ENCODE measurements around the gene CAVIN4.

Gene CAVIN4

GRCh38 chr9:100554935-100555401, 22.9 kb upstream of the CAVIN4 start:
- Histone ChIP-seq H3K27ac (ENCODE audit: low read depth, low read length) (no peak overlapping the region), H2AK5ac (ENCODE audit: low read length) (no peak overlapping the region), H3K79me1 (ENCODE audit: low read length) (no peaks in the 10 kb centered on the region), H3K9me3 (ENCODE audit: insufficient read depth, low read depth, low read length) (no peaks in the 10 kb centered on the region), H4K91ac (ENCODE audit: low read depth, low read length) (no peak overlapping the region), H4K8ac (ENCODE audit: low read depth, low read length) (no peak overlapping the region), H3K4ac (ENCODE audit: low read depth, low read length) (no peak overlapping the region), H2BK12ac (ENCODE audit: low read length) (no peak overlapping the region), H2BK120ac (ENCODE audit: insufficient read depth, low read length, poor library complexity) (no peak overlapping the region), H3K27me3 (ENCODE audit: insufficient read depth, low read length) (no peaks in the 10 kb centered on the region), H3K79me2 (ENCODE audit: control insufficient read depth, insufficient read depth, low read length, poor library complexity) (no peaks in the 10 kb centered on the region), H3K9ac (ENCODE audit: low read length) (no peak overlapping the region), H2AFZ (ENCODE audit: insufficient read depth, low read length, poor library complexity) (no peak overlapping the region), H4K12ac (ENCODE audit: low read depth, low read length) (no peak overlapping the region), H2BK5ac (ENCODE audit: low read depth, low read length, poor library complexity) (no peak overlapping the region), H3K14ac (ENCODE audit: low read length) (no peak overlapping the region), H3K4me3 (ENCODE audit: low read depth, low read length) (no peak overlapping the region), H3K4me1 (ENCODE audit: control insufficient read depth in 1 of 2, insufficient read depth in 2 of 2, low read length in 2 of 2) (no peaks in the 10 kb centered on the region), H3K23ac (ENCODE audit: low read length) (no peak overlapping the region), H3K4me2 (ENCODE audit: low read length) (no peak overlapping the region), H3K36me3 (ENCODE audit: control insufficient read depth in 1 of 2, insufficient read depth in 2 of 2, low read length in 2 of 2) (no peaks in the 10 kb centered on the region), H3K18ac (ENCODE audit: low read length) (no peak overlapping the region)
- no CpG with 5 or more reads among the region's 2 CpGs for WGBS (ENCODE audit: extremely low coverage, insufficient coverage, insufficient read length)
- DNase-seq = no peak

- no CpG with 5 or more reads among the region's 1 CpG for WGBS (ENCODE audit: extremely low coverage, insufficient coverage, insufficient read length)
- Histone ChIP-seq H3K27me3 (ENCODE audit: insufficient read depth, low read length) (no peaks in the 10 kb centered on the region), H3K23ac (ENCODE audit: low read length) (no peak overlapping the region), H2AFZ (ENCODE audit: insufficient read depth, low read length, poor library complexity) (no peak overlapping the region), H2BK12ac (ENCODE audit: low read length) (no peak overlapping the region), H3K27ac (ENCODE audit: low read depth, low read length) (no peak overlapping the region), H4K12ac (ENCODE audit: low read depth, low read length) (no peak overlapping the region), H4K91ac (ENCODE audit: low read depth, low read length) (no peak overlapping the region), H3K4me2 (ENCODE audit: low read length) (no peak overlapping the region), H3K36me3 (ENCODE audit: control insufficient read depth in 1 of 2, insufficient read depth in 2 of 2, low read length in 2 of 2) (no peaks in the 10 kb centered on the region), H3K14ac (ENCODE audit: low read length) (no peak overlapping the region), H3K4me3 (ENCODE audit: low read depth, low read length) (no peak overlapping the region), H3K79me2 (ENCODE audit: control insufficient read depth, insufficient read depth, low read length, poor library complexity) (no peaks in the 10 kb centered on the region), H4K8ac (ENCODE audit: low read depth, low read length) (no peak overlapping the region), H3K9ac (ENCODE audit: low read length) (no peak overlapping the region), H3K4ac (ENCODE audit: low read depth, low read length) (no peak overlapping the region), H3K4me1 (ENCODE audit: control insufficient read depth in 1 of 2, insufficient read depth in 2 of 2, low read length in 2 of 2) (no peaks in the 10 kb centered on the region), H3K79me1 (ENCODE audit: low read length) (no peaks in the 10 kb centered on the region), H2AK5ac (ENCODE audit: low read length) (no peak overlapping the region), H3K18ac (ENCODE audit: low read length) (no peak overlapping the region), H2BK120ac (ENCODE audit: insufficient read depth, low read length, poor library complexity) (no peak overlapping the region), H2BK5ac (ENCODE audit: low read depth, low read length, poor library complexity) (no peak overlapping the region), H3K9me3 (ENCODE audit: insufficient read depth, low read depth, low read length) (no peaks in the 10 kb centered on the region)
- no peak for DNase-seq
Observed at GRCh38 chr9:100555471-100555870, 22.4 kb upstream of the CAVIN4 start.

GRCh38 chr9:100557053-100557452, 20.8 kb upstream of the CAVIN4 start:
- DNase-seq = no peak
- Histone ChIP-seq H3K9me3 (ENCODE audit: insufficient read depth, low read depth, low read length) (no peaks in the 10 kb centered on the region), H3K4ac (ENCODE audit: low read depth, low read length) (no peak overlapping the region), H2BK12ac (ENCODE audit: low read length) (no peak overlapping the region), H3K9ac (ENCODE audit: low read length) (no peak overlapping the region), H3K18ac (ENCODE audit: low read length) (no peak overlapping the region), H2BK120ac (ENCODE audit: insufficient read depth, low read length, poor library complexity) (no peak overlapping the region), H3K4me3 (ENCODE audit: low read depth, low read length) (no peak overlapping the region), H3K36me3 (ENCODE audit: control insufficient read depth in 1 of 2, insufficient read depth in 2 of 2, low read length in 2 of 2) (peaks cover 0 to 2% of the 10 kb centered on the region in 2 experiments), H3K79me1 (ENCODE audit: low read length) (no peaks in the 10 kb centered on the region), H4K8ac (ENCODE audit: low read depth, low read length) (no peak overlapping the region), H2AK5ac (ENCODE audit: low read length) (no peak overlapping the region), H3K4me1 (ENCODE audit: control insufficient read depth in 1 of 2, insufficient read depth in 2 of 2, low read length in 2 of 2) (no peaks in the 10 kb centered on the region), H3K27ac (ENCODE audit: low read depth, low read length) (no peak overlapping the region), H3K79me2 (ENCODE audit: control insufficient read depth, insufficient read depth, low read length, poor library complexity) (no peaks in the 10 kb centered on the region), H3K23ac (ENCODE audit: low read length) (no peak overlapping the region), H4K12ac (ENCODE audit: low read depth, low read length) (no peak overlapping the region), H3K27me3 (ENCODE audit: insufficient read depth, low read length) (no peaks in the 10 kb centered on the region), H2BK5ac (ENCODE audit: low read depth, low read length, poor library complexity) (no peak overlapping the region), H4K91ac (ENCODE audit: low read depth, low read length) (no peak overlapping the region), H2AFZ (ENCODE audit: insufficient read depth, low read length, poor library complexity) (no peak overlapping the region), H3K14ac (ENCODE audit: low read length) (no peak overlapping the region), H3K4me2 (ENCODE audit: low read length) (no peak overlapping the region)
- no CpG with 5 or more reads among the region's 3 CpGs for WGBS (ENCODE audit: extremely low coverage, insufficient coverage, insufficient read length)

- Histone ChIP-seq H4K91ac (ENCODE audit: low read depth, low read length) (no peak overlapping the region), H3K79me2 (ENCODE audit: control insufficient read depth, insufficient read depth, low read length, poor library complexity) (no peaks in the 10 kb centered on the region), H3K27me3 (ENCODE audit: insufficient read depth, low read length) (no peaks in the 10 kb centered on the region), H3K23ac (ENCODE audit: low read length) (no peak overlapping the region), H3K4me1 (ENCODE audit: control insufficient read depth in 1 of 2, insufficient read depth in 2 of 2, low read length in 2 of 2) (no peaks in the 10 kb centered on the region), H3K4ac (ENCODE audit: low read depth, low read length) (no peak overlapping the region), H2AK5ac (ENCODE audit: low read length) (no peak overlapping the region), H2BK12ac (ENCODE audit: low read length) (no peak overlapping the region), H3K4me3 (ENCODE audit: low read depth, low read length) (no peak overlapping the region), H3K36me3 (ENCODE audit: control insufficient read depth in 1 of 2, insufficient read depth in 2 of 2, low read length in 2 of 2) (peaks cover 2% of the 10 kb centered on the region in 2 experiments), H4K12ac (ENCODE audit: low read depth, low read length) (no peak overlapping the region), H2BK120ac (ENCODE audit: insufficient read depth, low read length, poor library complexity) (no peak overlapping the region), H4K8ac (ENCODE audit: low read depth, low read length) (no peak overlapping the region), H2AFZ (ENCODE audit: insufficient read depth, low read length, poor library complexity) (no peak overlapping the region), H3K27ac (ENCODE audit: low read depth, low read length) (no peak overlapping the region), H3K79me1 (ENCODE audit: low read length) (no peaks in the 10 kb centered on the region), H2BK5ac (ENCODE audit: low read depth, low read length, poor library complexity) (no peak overlapping the region), H3K4me2 (ENCODE audit: low read length) (no peak overlapping the region), H3K9me3 (ENCODE audit: insufficient read depth, low read depth, low read length) (no peaks in the 10 kb centered on the region), H3K18ac (ENCODE audit: low read length) (no peak overlapping the region), H3K9ac (ENCODE audit: low read length) (no peak overlapping the region), H3K14ac (ENCODE audit: low read length) (no peak overlapping the region)
- WGBS (ENCODE audit: extremely low coverage, insufficient coverage, insufficient read length) = no CpG with 5 or more reads among the region's 3 CpGs
- DNase-seq = no peak
Observed at GRCh38 chr9:100561256-100561655, 16.6 kb upstream of the CAVIN4 start.

Measured in trophoblast cell (in vitro differentiated cells and primary cell).